GM21367 (cell line): ENCODE measurements around the gene DOCK4.

Source experiments
- ATAC-seq: cut with Tn5 transposase; IDR thresholded peaks from one replicate; pipeline ENCODE4 v1.9.1; 2021; ENCODE audit not compliant: unreplicated experiment

The DOCK4 gene

GRCh38 chr7:111690364-111691111, 515.7 kb downstream of the DOCK4 start:
- no peak for ATAC-seq

- no peak for ATAC-seq
Measured at GRCh38 chr7:111685349-111685748, 520.9 kb downstream of the DOCK4 start.

GRCh38 chr7:111682588-111683340, 523.4 kb downstream of the DOCK4 start:
- ATAC-seq, result no peak

- no peak for ATAC-seq
Measured at GRCh38 chr7:111681242-111681641, 525.0 kb downstream of the DOCK4 start.

GRCh38 chr7:111678986-111679385, 527.2 kb downstream of the DOCK4 start:
- no peak for ATAC-seq

GRCh38 chr7:111678281-111678680, 527.9 kb downstream of the DOCK4 start:
- ATAC-seq, result no peak

GRCh38 chr7:111677848-111678247, 528.4 kb downstream of the DOCK4 start:
- ATAC-seq, result no peak

- ATAC-seq, result no peak
Measured at GRCh38 chr7:111676811-111677210, 529.4 kb downstream of the DOCK4 start.
